Activated CD8-positive, alpha-beta memory T cell treated with anti-CD3 and anti-CD28 coated beads, Interleukin-2, amount 50 U/mL, for 1 hour (primary cell): ENCODE measurements around the gene ADAR.

Experiments used
- DNase-seq: peaks from one replicate; pipeline ENCODE4 v3.0.0-alpha.2; 2020; ENCODE audit errors: extremely low read depth

The ADAR gene

DNA sequence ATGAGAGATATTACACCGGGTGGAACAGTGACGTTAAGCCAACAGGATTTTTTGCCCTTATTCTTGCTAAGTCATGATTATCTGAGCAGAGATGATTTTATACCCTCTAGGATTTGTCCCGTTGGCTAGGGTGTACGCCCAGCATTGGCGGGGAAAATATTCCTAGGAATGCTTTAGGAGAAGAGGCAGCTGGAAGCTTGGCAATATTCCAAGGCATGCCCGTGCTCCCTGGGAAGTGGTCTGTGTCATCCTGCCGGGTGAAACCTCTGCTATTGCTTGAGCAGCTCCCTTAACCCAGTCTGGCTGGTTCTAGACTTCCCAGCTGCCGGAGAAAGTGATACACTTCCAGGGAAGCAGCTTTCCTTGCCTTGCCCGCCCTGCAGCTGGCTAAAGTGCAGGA is 24.2 kb downstream of the ADAR start:
- DNase-seq: no peak

DNA sequence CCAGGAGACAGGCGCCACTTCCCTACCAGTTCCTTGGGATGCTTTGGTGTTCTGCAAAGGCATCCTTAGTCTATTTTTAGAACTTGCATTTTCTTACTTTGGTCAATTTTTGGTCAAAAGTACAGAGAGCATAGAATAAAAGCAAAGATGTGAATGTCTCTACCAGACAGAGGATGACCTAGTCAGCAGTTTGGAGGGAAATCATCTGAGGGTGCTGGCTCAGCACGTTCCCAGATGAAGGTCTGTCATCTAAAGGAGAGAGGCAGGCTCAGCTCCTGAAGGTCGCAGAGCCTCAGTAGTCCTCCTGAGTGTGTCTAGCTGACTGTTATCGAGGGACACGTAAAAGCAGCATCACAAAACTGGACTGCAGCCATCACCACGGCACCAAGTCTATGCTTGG is 25.1 kb downstream of the ADAR start:
- no peak for DNase-seq

GRCh38 chr1:154581766-154582165 is 26.2 kb downstream of the ADAR start:
- DNase-seq: no peak

- no peak for DNase-seq
Observed at GRCh38 chr1:154579374-154579773, 28.6 kb downstream of the ADAR start.

GRCh38 chr1:154578058-154578418 is 29.9 kb downstream of the ADAR start:
- no peak for DNase-seq

DNA sequence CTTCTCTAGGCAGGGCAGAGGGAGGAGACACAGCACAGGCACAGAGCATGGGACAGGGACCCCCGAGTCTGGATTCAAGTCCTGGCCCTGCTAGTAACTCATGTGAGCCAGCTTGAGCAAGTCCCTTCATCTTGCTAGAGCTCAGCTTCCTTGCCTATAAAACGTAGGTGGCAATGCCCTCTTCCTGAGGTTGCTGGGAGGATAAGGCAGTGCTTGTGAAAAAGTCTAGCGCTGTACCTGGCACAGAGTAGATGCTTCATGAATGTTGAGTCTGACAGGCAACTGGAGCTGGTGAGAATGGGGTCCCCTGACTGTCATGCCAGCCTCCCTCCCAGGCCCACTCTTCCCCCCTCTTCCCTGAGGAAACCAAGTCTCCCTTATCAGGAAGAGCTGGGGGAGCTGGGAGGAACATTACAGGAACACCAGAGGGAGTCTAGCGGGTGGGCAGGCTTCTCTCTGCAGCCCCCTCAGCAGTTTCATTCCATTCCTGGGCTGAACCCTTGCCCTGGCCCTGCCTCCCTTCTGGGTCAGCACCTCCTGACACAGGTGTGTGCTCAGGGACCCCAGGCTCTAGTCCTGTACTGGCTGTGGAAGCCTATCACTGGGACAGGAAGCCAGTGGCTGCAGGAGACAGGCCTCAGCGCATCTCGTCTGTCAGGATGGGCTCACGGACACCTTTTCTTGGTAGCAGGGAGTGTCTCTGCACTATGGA is 30.5 kb downstream of the ADAR start:
- no peak for DNase-seq

- no peak for DNase-seq
Observed at GRCh38 chr1:154575951-154576566, 31.9 kb downstream of the ADAR start.

DNA sequence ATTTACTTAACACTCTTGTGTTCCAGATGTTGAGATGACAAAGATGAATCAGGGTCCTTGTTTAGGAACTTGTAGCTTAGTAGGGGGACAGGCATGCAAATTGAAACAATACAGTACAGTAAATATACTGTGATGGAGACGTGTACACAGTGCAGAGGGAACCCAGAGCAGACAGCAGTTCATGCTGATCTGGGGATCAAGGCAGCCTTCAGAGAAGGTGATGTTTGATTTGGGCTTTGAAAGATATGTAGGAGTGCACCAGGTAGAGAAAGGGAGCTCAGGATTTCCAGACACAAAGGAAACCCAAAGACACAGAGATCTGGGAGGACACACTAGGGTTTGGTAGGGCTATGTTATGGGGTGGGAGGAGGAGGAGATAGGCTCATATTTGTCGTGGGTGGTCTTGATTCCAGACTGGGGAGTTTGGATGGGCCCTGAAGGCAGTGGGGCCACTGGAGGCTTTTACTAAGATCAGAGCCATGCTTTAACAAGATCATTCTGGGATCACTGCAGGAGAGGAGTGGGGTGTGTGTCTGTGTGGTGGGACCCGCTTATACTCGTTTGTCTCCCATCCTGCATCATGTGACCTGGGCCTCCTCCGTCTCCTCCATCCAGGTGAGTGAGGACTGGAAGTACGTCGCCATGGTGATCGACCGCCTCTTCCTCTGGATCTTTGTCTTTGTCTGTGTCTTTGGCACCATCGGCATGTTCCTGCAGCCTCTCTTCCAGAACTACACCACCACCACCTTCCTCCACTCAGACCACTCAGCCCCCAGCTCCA is 32.6 kb downstream of the ADAR start:
- DNase-seq: no peak

DNA sequence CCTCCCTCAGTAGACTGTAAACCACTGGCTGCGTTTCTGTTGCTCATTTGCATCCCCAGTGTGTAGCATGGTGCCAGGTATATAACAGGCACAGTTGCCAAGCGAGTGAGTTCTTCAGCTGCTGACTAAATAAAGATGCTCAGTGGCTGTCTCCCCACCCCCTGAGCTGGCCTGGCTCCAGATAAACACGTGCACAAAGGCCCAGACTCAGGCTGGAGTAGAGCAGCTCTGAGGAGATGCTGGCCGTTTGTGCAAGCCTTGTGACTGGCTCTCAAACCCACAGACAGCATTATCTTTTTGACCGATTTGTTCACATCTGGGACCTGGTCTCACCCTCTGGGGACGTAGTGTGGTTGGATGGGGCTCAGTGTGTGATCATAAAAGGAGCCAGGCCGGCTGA is 33.3 kb downstream of the ADAR start:
- no peak for DNase-seq

DNA sequence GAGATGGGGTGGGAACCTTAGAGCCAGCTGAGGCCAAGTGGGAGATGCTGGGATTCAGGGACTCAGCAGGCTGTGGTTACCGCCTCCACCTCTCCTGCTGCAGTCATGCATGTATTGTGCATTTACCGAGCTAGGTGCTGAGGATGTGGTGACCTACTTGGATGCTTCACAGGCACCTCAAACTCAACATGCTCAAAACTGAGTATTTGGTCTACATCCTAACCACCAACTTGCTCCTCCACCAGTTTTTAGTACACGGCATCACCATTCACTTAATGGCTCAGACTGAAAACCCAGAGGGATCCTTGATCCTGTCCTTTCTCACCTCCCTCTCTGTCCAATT is 34.8 kb downstream of the ADAR start:
- no peak for DNase-seq

GRCh38 chr1:154572468-154573167 is 35.4 kb downstream of the ADAR start:
- DNase-seq: no peak

- DNase-seq: no peak
Observed at GRCh38 chr1:154571964-154572288, 36.1 kb downstream of the ADAR start.

GRCh38 chr1:154571244-154571963 is 36.6 kb downstream of the ADAR start:
- DNase-seq: no peak

- no peak for DNase-seq
Observed at GRCh38 chr1:154568157-154568815, 39.7 kb downstream of the ADAR start.

- no peak for DNase-seq
Observed at GRCh38 chr1:154567386-154568156, 40.4 kb downstream of the ADAR start, which contains the start of gene CHRNB2. TSS of gene CHRNB2 (plus strand) at chr1:154567778. CDS start at chr1:154568045, 267 bp downstream.

DNA sequence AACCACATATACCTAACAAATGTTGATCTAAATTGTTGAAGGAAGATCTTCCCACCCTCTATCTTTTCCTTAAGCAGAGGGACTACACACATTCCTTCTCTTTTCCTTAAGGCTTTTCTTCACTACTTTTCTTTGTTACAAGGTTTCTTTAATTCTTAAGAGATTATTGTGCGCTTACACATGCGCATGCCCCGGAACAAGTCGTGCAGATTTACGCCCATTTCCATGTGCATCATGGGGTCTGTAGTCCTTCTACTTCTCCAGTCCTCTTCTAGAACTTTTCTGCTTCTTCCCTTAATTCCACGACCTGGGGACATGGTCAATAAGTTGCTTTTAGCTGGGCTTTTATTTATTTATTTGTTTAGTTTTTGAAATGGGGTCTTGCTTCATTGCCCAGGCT is 42.1 kb downstream of the ADAR start:
- DNase-seq: no peak

- peak; percentile 64 for DNase-seq
Observed at GRCh38 chr1:154559466-154560044, 48.4 kb downstream of the ADAR start.

DNA sequence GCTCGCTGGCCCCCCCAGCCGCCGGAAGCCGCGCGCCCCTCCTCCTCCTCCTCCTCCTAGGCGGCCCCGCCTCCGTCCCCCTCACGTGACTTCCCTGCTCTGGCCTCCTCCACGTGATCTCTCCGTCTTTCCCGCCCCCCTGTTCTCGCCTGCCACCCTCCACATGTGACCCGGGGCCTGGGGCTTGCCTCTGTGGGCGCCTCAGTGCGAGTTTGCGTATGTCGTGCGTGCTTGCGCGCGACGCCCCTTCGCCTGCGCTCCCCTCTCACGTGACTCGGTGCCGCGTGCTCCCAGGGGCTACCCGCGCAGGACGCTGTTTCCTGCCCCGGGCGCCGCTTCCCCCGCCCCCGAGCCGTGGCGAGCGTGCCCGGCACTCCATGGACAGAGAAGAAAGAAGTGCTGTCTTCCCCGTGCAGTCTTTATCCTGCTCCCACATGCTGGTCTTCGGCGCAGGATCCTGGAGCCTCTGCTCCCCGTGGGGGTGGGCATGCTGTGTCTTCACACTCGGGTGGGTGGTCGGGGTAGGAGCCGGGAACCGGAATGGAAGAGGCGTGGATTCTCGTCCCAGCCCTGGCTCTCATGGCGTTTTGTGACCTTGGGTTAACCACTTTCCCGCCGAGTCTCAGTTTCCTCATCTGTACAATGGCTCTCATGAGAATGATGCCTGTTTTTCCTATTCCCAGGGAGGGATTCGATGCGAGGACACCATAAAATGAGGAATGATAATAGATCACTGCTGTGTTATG is 49.1 kb downstream of the ADAR start:
- DNase-seq: peak; percentile 99

- DNase-seq: no peak
Observed at GRCh38 chr1:154557939-154558719, 49.9 kb downstream of the ADAR start, which contains the start of gene UBE2Q1. TSS of gene UBE2Q1 (minus strand) at chr1:154558662. CDS start at chr1:154558553, 109 bp downstream.
